ENCODE results near the gene PRPF40B.

GRCh38 chr12:49672301-49673217, 49.2 kb downstream of the PRPF40B start:
- TF ChIP-seq POLR2A (IDR thresholded peaks at IDR 0.05; ENCODE audit: low read depth, low read length) (no peak), POLR2AphosphoS5 (IDR thresholded peaks at IDR 0.05; ENCODE audit: low read depth, low read length) (no peak), TAF1 (IDR thresholded peaks at IDR 0.05; ENCODE audit: low read depth, low read length) (no peak), SPI1 (IDR thresholded peaks at IDR 0.05; ENCODE audit: low read depth, low read length) (0 out of 2 replicates have a peak, but pooled peaks have one; percentile 9), PAX5 (IDR thresholded peaks at IDR 0.05; ENCODE audit: insufficient read depth, low read length, severe bottlenecking) (no peak)

Data from GM12891 (cell line).